Gastrocnemius medialis (tissue), 4 donors: Measurements from ENCODE around the gene LRRC3C.

Experiments
- CTCF ChIP-seq, 5 experiments: fragments of 450-650 bp in 3 of 5; fragments of 200-600 bp in 2 of 5; sonication (generic) in 2 of 5; IDR thresholded peaks in 4 of 5; conservative IDR thresholded peaks in 1 of 5; 1 replicate in 4 of 5; 2 replicates in 1 of 5; pipeline ENCODE4 v1.5.1; 2016 to 2019; ENCODE audit warnings: antibody characterized with exemption in 5 of 5, mild to moderate bottlenecking in 3 of 5, moderate library complexity in 3 of 5
- POLR2A ChIP-seq, 2 donors: fragments of 450-650 bp; IDR thresholded peaks; one replicate each; pipeline ENCODE4 v1.6.1; 2017; ENCODE audit warnings: antibody characterized with exemption in 2 of 2, mild to moderate bottlenecking in 2 of 2, moderate library complexity in 2 of 2

- TF ChIP-seq CTCF (IDR thresholded peaks at IDR 0.05 in 4 of 5, conservative IDR thresholded peaks at IDR 0.05 in 1 of 5) (no peak), POLR2A (IDR thresholded peaks at IDR 0.05) (no peak)
These were observed 35.2 kb downstream of the LRRC3C start, which contains the start of gene GSDMA for GRCh38 chr17:39962642-39963220.
